Right lobe of liver (tissue), 4 donors: ENCODE results near the gene DOK6.

Source experiments
- POLR2A ChIP-seq: fragments of 450-650 bp; IDR thresholded peaks from one replicate; pipeline ENCODE4 v1.6.1; 2017; ENCODE audit warnings: antibody characterized with exemption, mild to moderate bottlenecking
- TF ChIP-seq, protein P1 (sequence below), 4 donors: fragments of 200-600 bp in 3 of 4; fragments of 450-650 bp in 1 of 4; IDR thresholded peaks; one replicate each; pipeline versions ENCODE4 v1.5.1 to v1.8.0; 2016 to 2022; ENCODE audit warnings: antibody characterized with exemption in 4 of 4, mild to moderate bottlenecking in 2 of 4
- donor health status: DM: no; HTN: no; CAD: no.
- donor health status: DM: no; HTN: no; CAD: no.
- donor health status: DM: no; HTN: yes; CAD: no.

DNA sequence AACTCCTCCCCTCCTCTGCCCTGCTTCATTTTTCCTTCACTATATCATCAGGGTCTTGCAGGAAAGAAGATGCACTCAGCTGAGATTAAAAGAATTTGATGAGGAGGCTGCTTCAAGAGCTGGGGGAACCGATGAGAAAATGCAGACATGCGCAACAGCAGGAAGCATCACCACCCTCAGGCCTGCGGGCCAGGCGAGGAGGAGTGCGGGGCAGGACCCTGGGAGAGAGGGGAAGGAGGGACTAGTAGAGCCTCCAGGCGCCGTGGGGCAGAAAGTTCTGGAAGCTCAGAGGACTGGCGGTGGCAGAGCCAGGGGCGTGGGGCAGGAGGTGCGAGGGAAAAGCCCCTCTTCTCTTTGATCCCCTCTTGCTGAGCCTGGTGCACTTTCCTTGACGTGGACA, 438.8 kb downstream of the DOK6 start:
- TF ChIP-seq, protein P1, sequence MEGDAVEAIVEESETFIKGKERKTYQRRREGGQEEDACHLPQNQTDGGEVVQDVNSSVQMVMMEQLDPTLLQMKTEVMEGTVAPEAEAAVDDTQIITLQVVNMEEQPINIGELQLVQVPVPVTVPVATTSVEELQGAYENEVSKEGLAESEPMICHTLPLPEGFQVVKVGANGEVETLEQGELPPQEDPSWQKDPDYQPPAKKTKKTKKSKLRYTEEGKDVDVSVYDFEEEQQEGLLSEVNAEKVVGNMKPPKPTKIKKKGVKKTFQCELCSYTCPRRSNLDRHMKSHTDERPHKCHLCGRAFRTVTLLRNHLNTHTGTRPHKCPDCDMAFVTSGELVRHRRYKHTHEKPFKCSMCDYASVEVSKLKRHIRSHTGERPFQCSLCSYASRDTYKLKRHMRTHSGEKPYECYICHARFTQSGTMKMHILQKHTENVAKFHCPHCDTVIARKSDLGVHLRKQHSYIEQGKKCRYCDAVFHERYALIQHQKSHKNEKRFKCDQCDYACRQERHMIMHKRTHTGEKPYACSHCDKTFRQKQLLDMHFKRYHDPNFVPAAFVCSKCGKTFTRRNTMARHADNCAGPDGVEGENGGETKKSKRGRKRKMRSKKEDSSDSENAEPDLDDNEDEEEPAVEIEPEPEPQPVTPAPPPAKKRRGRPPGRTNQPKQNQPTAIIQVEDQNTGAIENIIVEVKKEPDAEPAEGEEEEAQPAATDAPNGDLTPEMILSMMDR (IDR thresholded peaks at IDR 0.05): no peak
- no peak for TF ChIP-seq POLR2A
